Measurements from ENCODE around the gene LENG9. TPM values are rescaled to one million over a fixed set of nuclear protein-coding genes. Genes with fewer than 3 reads are reported as not detected.

The LENG9 gene
- total RNA-seq, 1 experiment from 2014 or later = 5.1 TPM

- DNase-seq (ENCODE audit: low read depth, low spot score) = no peak
- Histone ChIP-seq H3K9me3 (ENCODE audit: control insufficient read depth, insufficient read depth, low read depth, low read length) (no peaks in the 10 kb centered on the region), H3K27me3 (ENCODE audit: control insufficient read depth, insufficient read depth, low read length) (no peaks in the 10 kb centered on the region), H3K4me1 (ENCODE audit: control insufficient read depth, insufficient read depth, low read length) (peaks cover 28% of the 10 kb centered on the region), H3K4me3 (ENCODE audit: low read depth in 2 of 2, low read length in 2 of 2) (peak overlapping the region; percentile 29 to 40), H3K36me3 (ENCODE audit: control insufficient read depth, insufficient read depth, low read length) (no peaks in the 10 kb centered on the region), H3K27ac (ENCODE audit: low read length) (no peak overlapping the region; the same call in 1 of the 2 replicates)
- TF ChIP-seq TCF7L2 (IDR thresholded peaks at IDR 0.05; ENCODE audit: low read depth, low read length) (no peak), SIN3A (IDR thresholded peaks at IDR 0.05; ENCODE audit: borderline replicate concordance, insufficient read depth, low read depth, low read length) (no peak), POLR2AphosphoS5 (IDR thresholded peaks at IDR 0.05; ENCODE audit: low read depth, low read length) (peak; percentile 49; the same call in 1 of the 2 replicates), REST (IDR thresholded peaks at IDR 0.05; ENCODE audit: insufficient read depth in 1 of 2, low read depth in 2 of 2, low read length in 1 of 2) (no peak), CTCF (IDR thresholded peaks at IDR 0.05) (peak; percentile 70; the same call in 1 of the 2 replicates)
- POLR2A ChIA-PET = interaction anchor here (0.5 to 0.6 kb wide), 2 partner anchors 55 to 156 kb away, joined by 3 to 7 read pairs; no protein-coding TSS in a partner anchor
- in situ Hi-C loops (cut with HindIII; ENCODE audit: low pct_unique_long_range_greater_than_20kb, low sequenced_read_pairs) (no loop called here), intact Hi-C loops (cut with micrococcal nuclease; ENCODE audit: unreplicated experiment) (no loop called here)
- BruUV-seq (replicated peaks) = no TSS peak
- peak; percentile 73 for ATAC-seq
- CTCF ChIA-PET = interaction anchor here (0.6 to 1.4 kb wide), 6 partner anchors 10 to 1403 kb away, joined by 3 to 6 read pairs (median 4); no protein-coding TSS in a partner anchor
Observed at GRCh38 chr19:54430306-54431254, 33.0 kb downstream of the LENG9 start.

- Histone ChIP-seq H3K27me3 (ENCODE audit: control insufficient read depth, insufficient read depth, low read length) (no peaks in the 10 kb centered on the region), H3K27ac (ENCODE audit: low read length) (no peak overlapping the region), H3K4me3 (ENCODE audit: low read depth in 2 of 2, low read length in 2 of 2) (no peak overlapping the region), H3K9me3 (ENCODE audit: control insufficient read depth, insufficient read depth, low read depth, low read length) (no peaks in the 10 kb centered on the region), H3K36me3 (ENCODE audit: control insufficient read depth, insufficient read depth, low read length) (no peaks in the 10 kb centered on the region), H3K4me1 (ENCODE audit: control insufficient read depth, insufficient read depth, low read length) (peaks cover 28% of the 10 kb centered on the region)
- no peak for ATAC-seq
- ChIA-PET POLR2A (interaction anchor here (0.6 to 0.7 kb wide), 4 partner anchors 8 to 918 kb away, joined by 5 to 7 read pairs (median 6); no protein-coding TSS in a partner anchor), CTCF (interaction anchor here (0.6 to 1.4 kb wide), 4 partner anchors 11 to 192 kb away, joined by 3 to 6 read pairs (median 4); no protein-coding TSS in a partner anchor)
- no TSS peak for BruUV-seq (replicated peaks)
- no peak for DNase-seq (ENCODE audit: low read depth, low spot score)
- in situ Hi-C loops (cut with HindIII; ENCODE audit: low pct_unique_long_range_greater_than_20kb, low sequenced_read_pairs) = no loop called here
- TF ChIP-seq POLR2AphosphoS5 (IDR thresholded peaks at IDR 0.05; ENCODE audit: low read depth, low read length) (0 out of 2 replicates have a peak, but pooled peaks have one; percentile 16), CTCF (IDR thresholded peaks at IDR 0.05) (no peak)
- intact Hi-C loops (cut with micrococcal nuclease; ENCODE audit: unreplicated experiment) = no loop called here
Observed at GRCh38 chr19:54429545-54430227, 33.9 kb downstream of the LENG9 start.

Measured in Panc1 (cell line).